Liver (tissue), 9 donors: ENCODE results near the gene MANSC1. TPM values are rescaled to one million over a fixed set of nuclear protein-coding genes. Genes with fewer than 3 reads are reported as not detected.

Experiments
- DNase-seq: peaks from one replicate; pipeline ENCODE4 v3.0.0-alpha.2; 2017; ENCODE audit warnings: low spot score
- H3K27ac ChIP-seq, 2 donors: one replicate each; pipeline ENCODE4 v1.7.0; 2013; ENCODE audit warnings: inconsistent platforms in 2 of 2, low read length in 2 of 2, control low read depth in 1 of 2, low read depth in 1 of 2, mild to moderate bottlenecking in 1 of 2
- H3K27me3 ChIP-seq, 4 donors: one replicate each; pipeline versions ENCODE4 v1.6.1 to v1.7.0; 2013; ENCODE audit warnings: low read length in 3 of 4, inconsistent platforms in 1 of 4, mild to moderate bottlenecking in 1 of 4, moderate library complexity in 1 of 4; ENCODE audit not compliant: control insufficient read depth in 4 of 4, insufficient read depth in 4 of 4
- H3K36me3 ChIP-seq, 4 donors: one replicate each; pipeline versions ENCODE4 v1.6.1 to v1.7.0; 2013; ENCODE audit warnings: low read length in 3 of 4, mild to moderate bottlenecking in 3 of 4, low read depth in 1 of 4, moderate library complexity in 1 of 4; ENCODE audit not compliant: control insufficient read depth in 4 of 4, insufficient read depth in 3 of 4
- H3K4me1 ChIP-seq, 4 donors: one replicate each; pipeline versions ENCODE4 v1.6.1 to v1.7.0; 2013; ENCODE audit warnings: low read length in 3 of 4, mild to moderate bottlenecking in 3 of 4, moderate library complexity in 1 of 4; ENCODE audit not compliant: control insufficient read depth in 4 of 4, insufficient read depth in 4 of 4
- H3K4me3 ChIP-seq, 3 donors: one replicate each; pipeline versions ENCODE4 v1.6.1 to v1.7.0; 2013; ENCODE audit warnings: low read length in 3 of 3, control low read depth in 1 of 3, low read depth in 1 of 3, mild to moderate bottlenecking in 1 of 3
- H3K9ac ChIP-seq, 2 donors: one replicate each; pipeline ENCODE4 v1.7.0; 2013; ENCODE audit warnings: low read length in 2 of 2, mild to moderate bottlenecking in 2 of 2, moderate library complexity in 2 of 2, control low read depth in 1 of 2, low read depth in 1 of 2
- H3K9me3 ChIP-seq, 4 donors: one replicate each; pipeline versions ENCODE4 v1.6.1 to v1.7.0; 2013; ENCODE audit warnings: low read length in 3 of 4; ENCODE audit not compliant: control insufficient read depth in 4 of 4
- CTCF ChIP-seq: fragments of 150-350 bp; IDR thresholded peaks from 2 replicates; pipeline ENCODE4 v1.5.1; 2017; ENCODE audit warnings: improper control_type of control experiment, low read depth, low read length; ENCODE audit not compliant: missing input control
- EGR1 ChIP-seq, 2 donors: IDR thresholded peaks; 2 replicates each; pipeline ENCODE4 v1.6.1; 2016 to 2018; ENCODE audit warnings: antibody characterized with exemption in 2 of 2, low read depth in 2 of 2
- FOXA1 ChIP-seq: IDR thresholded peaks from 2 replicates; pipeline ENCODE4 v1.6.1; 2016; ENCODE audit warnings: antibody characterized with exemption
- FOXA2 ChIP-seq: IDR thresholded peaks from 2 replicates; pipeline ENCODE4 v1.6.1; 2016; ENCODE audit warnings: antibody characterized with exemption
- GABPA ChIP-seq, 2 donors: IDR thresholded peaks in 1 of 2; conservative IDR thresholded peaks in 1 of 2; 2 replicates each; pipeline ENCODE4 v1.6.1; 2016; ENCODE audit warnings: antibody characterized with exemption in 2 of 2, mild to moderate bottlenecking in 1 of 2, moderate library complexity in 1 of 2
- HNF4A ChIP-seq, 2 donors: conservative IDR thresholded peaks; 2 replicates each; pipeline ENCODE4 v1.6.1; 2016; ENCODE audit warnings: antibody characterized with exemption in 2 of 2, mild to moderate bottlenecking in 2 of 2
- HNF4G ChIP-seq: IDR thresholded peaks from 2 replicates; pipeline ENCODE4 v1.6.1; 2016; ENCODE audit warnings: antibody characterized with exemption
- JUND ChIP-seq, 2 donors: IDR thresholded peaks; 2 replicates each; pipeline ENCODE4 v1.6.1; 2016; ENCODE audit warnings: antibody characterized with exemption in 2 of 2
- MAX ChIP-seq: IDR thresholded peaks from 2 replicates; pipeline ENCODE4 v1.6.1; 2016; ENCODE audit warnings: antibody characterized with exemption
- NR2F2 ChIP-seq: IDR thresholded peaks from 2 replicates; pipeline ENCODE4 v1.6.1; 2016; ENCODE audit warnings: antibody characterized with exemption
- RAD21 ChIP-seq, 2 donors: IDR thresholded peaks; 2 replicates each; pipeline ENCODE4 v1.6.1; 2016; ENCODE audit warnings: antibody characterized with exemption in 2 of 2, mild to moderate bottlenecking in 2 of 2
- REST ChIP-seq: IDR thresholded peaks from 2 replicates; pipeline ENCODE4 v1.6.1; 2016; ENCODE audit warnings: antibody characterized with exemption, mild to moderate bottlenecking
- RXRA ChIP-seq, 2 donors: IDR thresholded peaks; 2 replicates each; pipeline ENCODE4 v1.6.1; 2017 to 2018; ENCODE audit warnings: antibody characterized with exemption in 2 of 2, mild to moderate bottlenecking in 1 of 2
- SP1 ChIP-seq: IDR thresholded peaks from 2 replicates; pipeline ENCODE4 v1.6.1; 2018; ENCODE audit warnings: antibody characterized with exemption, mild to moderate bottlenecking
- TAF1 ChIP-seq: conservative IDR thresholded peaks from 2 replicates; pipeline ENCODE4 v1.6.1; 2016; ENCODE audit warnings: antibody characterized with exemption, mild to moderate bottlenecking
- YY1 ChIP-seq: IDR thresholded peaks from 2 replicates; pipeline ENCODE4 v1.6.1; 2016; ENCODE audit warnings: antibody characterized with exemption, mild to moderate bottlenecking
- ZBTB33 ChIP-seq: IDR thresholded peaks from 2 replicates; pipeline ENCODE4 v1.6.1; 2016; ENCODE audit warnings: antibody characterized with exemption
- WGBS: extraction: QIAGEN DNeasy Blood & Tissue Kit; methylation state at CpG from one replicate; pipeline ENCODE4 v1.1.7; 2013; 5-methylcytosine and 5-hydroxymethylcytosine counted together
- polyA plus RNA-seq, 2 donors: library from polyadenylated mRNA; stranded (reverse) in 1 of 2; unstranded in 1 of 2; fragments of 200-250 nt in 1 of 2; fragments of >200 nt in 1 of 2; fragmentation: Nextera tagmentation in 1 of 2; extraction: Ambion mirVana in 1 of 2; gene quantifications; one replicate each; pipeline versions ENCODE4 v1.2.1 to v1.2.3, GENCODE V29; 2013 to 2015
- total RNA-seq, 2 donors: library from RNA; depleted of rRNA; stranded (reverse); fragments of >200 nt; gene quantifications; one replicate each; pipeline ENCODE4 v1.2.3, GENCODE V29; 2014
- TF ChIP-seq, protein P1 (sequence below): IDR thresholded peaks from 2 replicates; pipeline ENCODE4 v1.6.1; 2016; ENCODE audit warnings: antibody characterized with exemption
- donor health status: healthy.
- donor health status: healthy.
- donor health status: healthy.
- donor health status: healthy.
- donor health status: healthy.

The MANSC1 gene
- total RNA-seq (1 to 10 TPM; 2.1 to 2.3 TPM), polyA plus RNA-seq (1 to 10 TPM; 7.2 to 7.8 TPM)

GRCh38 chr12:12349711-12350665 is at the start of gene MANSC1:
Gene MANSC1 (minus strand): TSS chr12:12350242. CDS start chr12:12343314, 6,928 bp downstream.
- H3K27me3 ChIP-seq, result no peaks in the 10 kb centered on the region
- H3K27ac ChIP-seq, result peak within 1 kb of the TSS; percentile 68 to 82
- H3K9me3 ChIP-seq, result no peaks in the 10 kb centered on the region
- no peaks in the 10 kb centered on the region for H3K36me3 ChIP-seq
- peak within 1 kb of the TSS; percentile 28 to 54 for H3K9ac ChIP-seq
- no peak for TF ChIP-seq HNF4A (conservative IDR thresholded peaks at IDR 0.05)
- no peak for TF ChIP-seq HNF4G
- TF ChIP-seq JUND (IDR thresholded peaks at IDR 0.05), result no peak
- no peak for TF ChIP-seq EGR1 (IDR thresholded peaks at IDR 0.05; ENCODE audit: low read depth in 2 of 2)
- TF ChIP-seq GABPA (IDR thresholded peaks at IDR 0.05 in 1 of 2, conservative IDR thresholded peaks at IDR 0.05 in 1 of 2), result peak in 1 of 2 donors; percentile 69
- TF ChIP-seq REST, result no peak
- TF ChIP-seq, protein P1, sequence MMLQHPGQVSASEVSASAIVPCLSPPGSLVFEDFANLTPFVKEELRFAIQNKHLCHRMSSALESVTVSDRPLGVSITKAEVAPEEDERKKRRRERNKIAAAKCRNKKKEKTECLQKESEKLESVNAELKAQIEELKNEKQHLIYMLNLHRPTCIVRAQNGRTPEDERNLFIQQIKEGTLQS, result no peak
- no peak for TF ChIP-seq NR2F2
- no peak for TF ChIP-seq MAX
- TF ChIP-seq TAF1, result no peak
- TF ChIP-seq FOXA1, result no peak
- TF ChIP-seq FOXA2, result no peak
- TF ChIP-seq RXRA (IDR thresholded peaks at IDR 0.05), result no peak
- TF ChIP-seq YY1, result peak; percentile 34
- peak in 1 of 2 donors; percentile 20 for TF ChIP-seq RAD21 (IDR thresholded peaks at IDR 0.05)
- TF ChIP-seq ZBTB33, result no peak
- TF ChIP-seq CTCF, result peak; percentile 27
- no peak for TF ChIP-seq SP1
- WGBS, result 2% methylated on average over 68 of the region's 68 CpGs
- peaks cover 4 to 23% (median 15%) of the 10 kb centered on the region in 4 donors for H3K4me1 ChIP-seq
- DNase-seq, result peak; percentile 68
- H3K4me3 ChIP-seq, result peak within 1 kb of the TSS; percentile 75 to 93 (median 86)
